ENCODE data around the gene STK32A.

DNA sequence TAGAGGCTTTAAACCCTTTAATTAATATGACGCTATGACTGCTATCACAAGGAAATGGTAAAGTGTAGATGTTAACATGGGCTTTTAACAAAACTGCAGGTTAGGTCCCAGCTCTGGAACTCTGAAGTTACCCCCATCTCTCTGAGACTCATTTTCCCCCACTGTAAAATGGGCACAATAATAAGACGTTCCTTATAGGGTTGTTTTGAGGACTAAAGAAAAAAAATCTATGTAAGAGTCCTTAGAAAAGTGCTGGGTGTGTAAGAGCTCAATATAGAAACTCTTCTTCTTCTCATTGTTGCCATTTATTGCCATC, 45.8 kb upstream of the STK32A start:
- no peak for TF ChIP-seq RAD21 (IDR thresholded peaks at IDR 0.05)
- TF ChIP-seq, protein P1, sequence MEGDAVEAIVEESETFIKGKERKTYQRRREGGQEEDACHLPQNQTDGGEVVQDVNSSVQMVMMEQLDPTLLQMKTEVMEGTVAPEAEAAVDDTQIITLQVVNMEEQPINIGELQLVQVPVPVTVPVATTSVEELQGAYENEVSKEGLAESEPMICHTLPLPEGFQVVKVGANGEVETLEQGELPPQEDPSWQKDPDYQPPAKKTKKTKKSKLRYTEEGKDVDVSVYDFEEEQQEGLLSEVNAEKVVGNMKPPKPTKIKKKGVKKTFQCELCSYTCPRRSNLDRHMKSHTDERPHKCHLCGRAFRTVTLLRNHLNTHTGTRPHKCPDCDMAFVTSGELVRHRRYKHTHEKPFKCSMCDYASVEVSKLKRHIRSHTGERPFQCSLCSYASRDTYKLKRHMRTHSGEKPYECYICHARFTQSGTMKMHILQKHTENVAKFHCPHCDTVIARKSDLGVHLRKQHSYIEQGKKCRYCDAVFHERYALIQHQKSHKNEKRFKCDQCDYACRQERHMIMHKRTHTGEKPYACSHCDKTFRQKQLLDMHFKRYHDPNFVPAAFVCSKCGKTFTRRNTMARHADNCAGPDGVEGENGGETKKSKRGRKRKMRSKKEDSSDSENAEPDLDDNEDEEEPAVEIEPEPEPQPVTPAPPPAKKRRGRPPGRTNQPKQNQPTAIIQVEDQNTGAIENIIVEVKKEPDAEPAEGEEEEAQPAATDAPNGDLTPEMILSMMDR (IDR thresholded peaks at IDR 0.05; ENCODE audit: low read depth, low read length, missing input control), result no peak
- TF ChIP-seq HNF4G (IDR thresholded peaks at IDR 0.05), result no peak

All from liver (tissue), 3 donors.